Sigmoid colon (tissue), 4 donors: ENCODE measurements around the gene STK4.

Experiments used
- EP300 ChIP-seq, 4 donors: sonication (generic); formaldehyde crosslinking; IDR thresholded peaks; one replicate each; pipeline ENCODE4 v1.6.1; 2017; ENCODE audit warnings: antibody characterized with exemption in 4 of 4
- POLR2A ChIP-seq, 2 donors: fragments of 450-650 bp; IDR thresholded peaks; one replicate each; pipeline ENCODE4 v1.6.1; 2016; ENCODE audit warnings: antibody characterized with exemption in 2 of 2, mild to moderate bottlenecking in 2 of 2, moderate library complexity in 2 of 2
- TF ChIP-seq, protein P1 (sequence below), 4 experiments: fragments of 450-650 bp in 3 of 4; fragments of 200-600 bp in 1 of 4; IDR thresholded peaks; one replicate each; pipeline ENCODE4 v1.5.1; 2016 to 2019; ENCODE audit warnings: antibody characterized with exemption in 4 of 4, mild to moderate bottlenecking in 3 of 4, moderate library complexity in 2 of 4

DNA sequence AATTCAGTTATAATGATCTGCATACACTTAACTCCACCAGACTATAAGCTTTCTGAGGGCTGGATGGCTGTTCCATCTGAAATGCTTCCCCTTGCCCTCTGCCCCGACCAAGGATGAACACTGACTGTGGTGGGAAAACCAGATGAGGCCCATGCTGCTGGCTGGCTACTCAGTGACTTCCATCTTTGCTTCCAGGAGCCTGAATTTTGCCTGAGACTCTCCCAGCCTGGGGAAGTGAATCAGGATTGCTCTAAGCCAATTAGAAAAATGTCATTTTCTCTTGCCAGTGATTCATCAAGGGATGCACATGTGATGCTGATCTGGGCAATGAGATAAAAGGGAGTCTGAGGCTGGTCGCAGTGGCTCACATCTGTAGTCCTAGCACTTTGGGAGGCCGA, 4.4 kb upstream of the STK4 start:
- TF ChIP-seq, protein P1, sequence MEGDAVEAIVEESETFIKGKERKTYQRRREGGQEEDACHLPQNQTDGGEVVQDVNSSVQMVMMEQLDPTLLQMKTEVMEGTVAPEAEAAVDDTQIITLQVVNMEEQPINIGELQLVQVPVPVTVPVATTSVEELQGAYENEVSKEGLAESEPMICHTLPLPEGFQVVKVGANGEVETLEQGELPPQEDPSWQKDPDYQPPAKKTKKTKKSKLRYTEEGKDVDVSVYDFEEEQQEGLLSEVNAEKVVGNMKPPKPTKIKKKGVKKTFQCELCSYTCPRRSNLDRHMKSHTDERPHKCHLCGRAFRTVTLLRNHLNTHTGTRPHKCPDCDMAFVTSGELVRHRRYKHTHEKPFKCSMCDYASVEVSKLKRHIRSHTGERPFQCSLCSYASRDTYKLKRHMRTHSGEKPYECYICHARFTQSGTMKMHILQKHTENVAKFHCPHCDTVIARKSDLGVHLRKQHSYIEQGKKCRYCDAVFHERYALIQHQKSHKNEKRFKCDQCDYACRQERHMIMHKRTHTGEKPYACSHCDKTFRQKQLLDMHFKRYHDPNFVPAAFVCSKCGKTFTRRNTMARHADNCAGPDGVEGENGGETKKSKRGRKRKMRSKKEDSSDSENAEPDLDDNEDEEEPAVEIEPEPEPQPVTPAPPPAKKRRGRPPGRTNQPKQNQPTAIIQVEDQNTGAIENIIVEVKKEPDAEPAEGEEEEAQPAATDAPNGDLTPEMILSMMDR (IDR thresholded peaks at IDR 0.05) = no peak
- TF ChIP-seq POLR2A (IDR thresholded peaks at IDR 0.05) (no peak), EP300 (IDR thresholded peaks at IDR 0.05) (no peak)
